ENCODE results near the gene PCCA. TPM values are rescaled to one million over a fixed set of nuclear protein-coding genes. Genes with fewer than 3 reads are reported as not detected.
"Not testable (repeated sequence)": the region's sequence is repeated elsewhere in the genome, so short reads cannot be mapped to it uniquely, and the experiment has no call there.

PCCA gene
- total and polyA plus RNA-seq, 12 donors: 27.6 to 176 (median 97.7) TPM

- no peaks in the 10 kb centered on the region for H3K4me1 ChIP-seq (replicated peaks in 1 of 2)
- TF ChIP-seq CTCF (IDR thresholded peaks at IDR 0.05) (no peak), POLR2A (IDR thresholded peaks at IDR 0.05) (no peak)
- no peak for DNase-seq
- H3K9me3 ChIP-seq (replicated peaks in 1 of 3): no peaks in the 10 kb centered on the region
- intact Hi-C loops (cut with DNase I): no loop called here
- H3K27me3 ChIP-seq: no peaks in the 10 kb centered on the region
- no peaks in the 10 kb centered on the region for H3K36me3 ChIP-seq (replicated peaks in 1 of 2)
- 84 to 97% (median 85%) methylated on average over 19 of the region's 19 CpGs for WGBS, 4 donors
- H3K27ac ChIP-seq: no peak overlapping the region
- H3K4me3 ChIP-seq: no peak overlapping the region
Measured at GRCh38 chr13:100521851-100522617, 433.1 kb downstream of the PCCA start.

GRCh38 chr13:100522618-100523309, 433.9 kb downstream of the PCCA start:
- Histone ChIP-seq H3K36me3 (replicated peaks in 1 of 2) (no peaks in the 10 kb centered on the region), H3K4me3 (no peak overlapping the region), H3K27ac (no peak overlapping the region), H3K27me3 (no peaks in the 10 kb centered on the region), H3K9me3 (replicated peaks in 1 of 3) (no peaks in the 10 kb centered on the region), H3K4me1 (replicated peaks in 1 of 2) (no peaks in the 10 kb centered on the region)
- TF ChIP-seq CTCF (IDR thresholded peaks at IDR 0.05): no peak
- no peak for TF ChIP-seq POLR2A (IDR thresholded peaks at IDR 0.05)
- 96 to 98% (median 98%) methylated on average over 9 of the region's 9 CpGs for WGBS, 4 donors
- intact Hi-C loops (cut with DNase I): no loop called here
- no peak for DNase-seq

- no peak for DNase-seq
- H3K4me1 ChIP-seq (replicated peaks in 1 of 2): no peaks in the 10 kb centered on the region
- intact Hi-C loops (cut with DNase I): no loop called here
- no peaks in the 10 kb centered on the region for H3K9me3 ChIP-seq (replicated peaks in 1 of 3)
- H3K27ac ChIP-seq: no peak overlapping the region
- no peaks in the 10 kb centered on the region for H3K27me3 ChIP-seq
- H3K4me3 ChIP-seq: no peak overlapping the region
- no peak for TF ChIP-seq POLR2A (IDR thresholded peaks at IDR 0.05)
- TF ChIP-seq CTCF (IDR thresholded peaks at IDR 0.05): no peak
- H3K36me3 ChIP-seq (replicated peaks in 1 of 2): no peaks in the 10 kb centered on the region
- 95 to 98% (median 96%) methylated on average over 14 of the region's 14 CpGs for WGBS, 4 donors
Measured at GRCh38 chr13:100523411-100523810, 434.5 kb downstream of the PCCA start.

- no peak for DNase-seq
- TF ChIP-seq CTCF (IDR thresholded peaks at IDR 0.05): no peak
- no peak for TF ChIP-seq POLR2A (IDR thresholded peaks at IDR 0.05)
- 85 to 96% (median 91%) methylated on average over 6 to 8 of the region's 8 CpGs for WGBS, 4 donors
- Histone ChIP-seq H3K36me3 (replicated peaks in 1 of 2) (no peaks in the 10 kb centered on the region), H3K9me3 (replicated peaks in 1 of 3) (no peaks in the 10 kb centered on the region), H3K27ac (no peak overlapping the region), H3K27me3 (no peaks in the 10 kb centered on the region), H3K4me1 (replicated peaks in 1 of 2) (no peaks in the 10 kb centered on the region), H3K4me3 (no peak overlapping the region)
- intact Hi-C loops (cut with DNase I): no loop called here
Measured at GRCh38 chr13:100523981-100524386, 435.1 kb downstream of the PCCA start.

- H3K27me3 ChIP-seq; H3K27ac ChIP-seq; H3K36me3 ChIP-seq (replicated peaks in 1 of 2); H3K9me3 ChIP-seq (replicated peaks in 1 of 3); H3K4me3 ChIP-seq; intact Hi-C loops (cut with DNase I); DNase-seq; H3K4me1 ChIP-seq (replicated peaks in 1 of 2): not testable (repeated sequence)
- WGBS, 4 donors: 73 to 82% (median 74%) methylated on average over 5 of the region's 5 CpGs
Measured at GRCh38 chr13:100524688-100525087, 435.8 kb downstream of the PCCA start.

Data from adrenal gland (tissue), 12 donors.